GOT3 (cell line): Measurements from ENCODE around the gene LIX1.
"Not testable (repeated sequence)": the region's sequence is repeated elsewhere in the genome, so short reads cannot be mapped to it uniquely, and the experiment has no call there.

Source experiments
- DNase-seq: peaks from one replicate; lab custom pipeline; 2025; ENCODE audit warnings: mixed read lengths; lab: John Stamatoyannopoulos, UW

Gene LIX1

GRCh38 chr5:97142521-97143254 is at the start of gene LIX1:
TSS of gene LIX1 (minus strand) at chr5:97142611. CDS start at chr5:97142576, 35 bp downstream.
- no peak for DNase-seq

- no peak for DNase-seq
These were observed 49.5 kb upstream of the LIX1 start for GRCh38 chr5:97191893-97192292.

GRCh38 chr5:97189523-97189922 is 47.1 kb upstream of the LIX1 start:
- DNase-seq, result not testable (repeated sequence)

GRCh38 chr5:97183930-97184213 is 41.5 kb upstream of the LIX1 start:
- DNase-seq, result no peak

GRCh38 chr5:97183100-97183929 is 40.9 kb upstream of the LIX1 start, which contains the start of gene RIOK2:
TSS of gene RIOK2 (minus strand) at chr5:97183247. CDS start at chr5:97183191, 56 bp downstream.
- peak; percentile 62 for DNase-seq

- no peak for DNase-seq
These were observed 40.2 kb upstream of the LIX1 start for GRCh38 chr5:97182571-97183099.

- DNase-seq, result no peak
These were observed 39.6 kb upstream of the LIX1 start for GRCh38 chr5:97181856-97182545.

- DNase-seq, result not testable (repeated sequence)
These were observed 37.0 kb upstream of the LIX1 start for GRCh38 chr5:97179457-97179856.

GRCh38 chr5:97172227-97172626 is 29.8 kb upstream of the LIX1 start:
- no peak for DNase-seq

GRCh38 chr5:97171703-97172102 is 29.3 kb upstream of the LIX1 start:
- DNase-seq, result no peak

GRCh38 chr5:97167435-97167834 is 25.0 kb upstream of the LIX1 start:
- DNase-seq, result no peak

- DNase-seq, result no peak
These were observed 23.3 kb upstream of the LIX1 start for GRCh38 chr5:97165726-97166125.

GRCh38 chr5:97164846-97165245 is 22.4 kb upstream of the LIX1 start:
- DNase-seq, result no peak

- no peak for DNase-seq
These were observed 21.4 kb upstream of the LIX1 start for GRCh38 chr5:97163790-97164285.

- no peak for DNase-seq
These were observed 21.0 kb upstream of the LIX1 start for GRCh38 chr5:97163360-97163764.

GRCh38 chr5:97162045-97162444 is 19.6 kb upstream of the LIX1 start:
- DNase-seq, result no peak

GRCh38 chr5:97157689-97158088 is 15.3 kb upstream of the LIX1 start:
- DNase-seq, result no peak

- no peak for DNase-seq
These were observed 9.0 kb upstream of the LIX1 start for GRCh38 chr5:97151370-97151769.

- no peak for DNase-seq
These were observed 8.0 kb upstream of the LIX1 start for GRCh38 chr5:97150401-97150800.

GRCh38 chr5:97149709-97150108 is 7.3 kb upstream of the LIX1 start:
- DNase-seq, result no peak

GRCh38 chr5:97148288-97148687 is 5.9 kb upstream of the LIX1 start:
- no peak for DNase-seq

GRCh38 chr5:97143704-97144103 is 1.3 kb upstream of the LIX1 start:
- no peak for DNase-seq
